K562 (cell line): ENCODE measurements around the gene FTO. TPM values are rescaled to one million over a fixed set of nuclear protein-coding genes. Genes with fewer than 3 reads are reported as not detected.
A peak's percentile ranks its signal among the peaks of the same experiment; 100 is the strongest.

Experiments used
- ATAC-seq: fragments of 200-7000 bp; cut with Tn5 transposase; 3 replicates; pipeline ENCODE4 v1.9.1; 2020; ENCODE audit warnings: moderate library complexity
- BruUV-seq: library from RNA; stranded (reverse); fragments of 400-500 nt; replicated peaks from 2 replicates; lab custom pipeline; 2021; lab: Mats Ljungman, UMichigan
- CTCF ChIA-PET: fragments of 300-600 bp; formaldehyde crosslinking; extraction: SDS; loops from one replicate; lab custom pipeline; 2021; ENCODE audit warnings: low intra/inter-chr PET ratio; lab: Yijun Ruan, JAX
- POLR2A ChIA-PET: fragments of 300-600, 350-650 bp; sonication (Branson Sonifier 250); formaldehyde crosslinking; extraction: SDS; loops from one replicate; lab custom pipeline; 2021; ENCODE audit warnings: antibody characterized with exemption, inconsistent platforms; lab: Yijun Ruan, JAX
- DNase-seq, 4 experiments: peaks; one replicate each; pipeline versions ENCODE4 v3.0.0 to v3.0.0-alpha.2; 2011 to 2018; ENCODE audit warnings: low spot score in 3 of 4, mixed read lengths in 3 of 4; ENCODE audit errors: extremely low read depth in 1 of 4
- FAIRE-seq: peaks from 2 replicates; lab custom pipeline; 2011; peaks lifted over from hg19 to GRCh38; lab: Jason Lieb, UNC
- H2AFZ ChIP-seq: 2 replicates; pipeline ENCODE4 v1.6.0; 2011; ENCODE audit warnings: low read depth, low read length, control low read depth, inconsistent platforms
- H3K27ac ChIP-seq: fragments of 200-600 bp; 3 replicates; pipeline ENCODE4 v1.8.0; 2011; ENCODE audit warnings: low read depth, mild to moderate bottlenecking, control low read depth, inconsistent platforms, low read length, moderate library complexity, mixed read lengths; ENCODE audit errors: extremely low read depth
- H3K27me3 ChIP-seq, 2 experiments: fragments of 300-600 bp in 1 of 2; 2 replicates in 1 of 2; 3 replicates in 1 of 2; pipeline versions ENCODE4 v1.6.0 to v1.8.0; 2011; ENCODE audit warnings: inconsistent platforms in 2 of 2, low read length in 2 of 2, mild to moderate bottlenecking in 1 of 2, mixed read lengths in 1 of 2, moderate library complexity in 1 of 2; ENCODE audit not compliant: control insufficient read depth in 2 of 2, insufficient read depth in 2 of 2
- H3K36me3 ChIP-seq: fragments of 300-600 bp; 3 replicates; pipeline ENCODE4 v1.8.0; 2011; ENCODE audit warnings: mild to moderate bottlenecking, low read length, inconsistent platforms; ENCODE audit not compliant: control insufficient read depth, insufficient read depth
- H3K4me1 ChIP-seq, 2 experiments: fragments of 200-600 bp in 1 of 2; replicated peaks in 1 of 2; 2 replicates in 1 of 2; 3 replicates in 1 of 2; pipeline versions ENCODE4 v1.5.1 to v1.8.0; 2011; ENCODE audit warnings: inconsistent platforms in 2 of 2, low read length in 2 of 2, mild to moderate bottlenecking in 1 of 2, mixed read lengths in 1 of 2, moderate library complexity in 1 of 2; ENCODE audit not compliant: control insufficient read depth in 2 of 2, insufficient read depth in 2 of 2
- H3K4me2 ChIP-seq: 2 replicates; pipeline ENCODE4 v1.6.1; 2011; ENCODE audit warnings: low read length, control low read depth, inconsistent platforms, mixed read lengths; ENCODE audit not compliant: insufficient read depth
- H3K4me3 ChIP-seq: fragments of 200-600 bp; sonication (generic), shearing (Covaris generic); 2 replicates; pipeline ENCODE4 v1.5.1; 2016; ENCODE audit warnings: control low read depth, inconsistent platforms
- H3K79me2 ChIP-seq: fragments of 200-600 bp; 3 replicates; pipeline ENCODE4 v1.8.0; 2011; ENCODE audit warnings: low read length, inconsistent platforms; ENCODE audit not compliant: control insufficient read depth, insufficient read depth
- H3K9ac ChIP-seq, 2 experiments: 2 replicates each; pipeline versions ENCODE4 v1.6.0 to v1.6.1; 2011; ENCODE audit warnings: low read depth in 2 of 2, low read length in 2 of 2, control low read depth in 1 of 2, inconsistent platforms in 1 of 2, mild to moderate bottlenecking in 1 of 2, mixed read lengths in 1 of 2; ENCODE audit not compliant: insufficient read depth in 1 of 2
- H3K9me1 ChIP-seq: one replicate; pipeline ENCODE4 v1.6.0; 2011; ENCODE audit warnings: inconsistent platforms, mild to moderate bottlenecking, low read length, moderate library complexity; ENCODE audit not compliant: control insufficient read depth, insufficient read depth
- H3K9me3 ChIP-seq: replicated peaks from 2 replicates; pipeline ENCODE4 v1.5.1; 2011; ENCODE audit warnings: low read depth, low read length, inconsistent platforms; ENCODE audit not compliant: control insufficient read depth, insufficient read depth
- H4K20me1 ChIP-seq: replicated peaks from 2 replicates; pipeline ENCODE4 v1.6.1; 2011; ENCODE audit warnings: low read length, inconsistent platforms, mixed read lengths; ENCODE audit not compliant: control insufficient read depth, insufficient read depth
- AFF1 ChIP-seq, 2 experiments: fragments of 450-650 bp; IDR thresholded peaks; 2 replicates each; pipeline ENCODE4 v1.6.1; 2018; ENCODE audit warnings: mild to moderate bottlenecking in 2 of 2, low read depth in 1 of 2; ENCODE audit not compliant: partially characterized antibody in 2 of 2
- ELK1 ChIP-seq: sonication (generic); formaldehyde crosslinking; IDR thresholded peaks from 2 replicates; pipeline ENCODE4 v1.8.1; 2022; ENCODE audit warnings: missing genetic modification reagents
- TSC22D4 ChIP-seq: fragments of 450-650 bp; IDR thresholded peaks from 2 replicates; pipeline ENCODE4 v1.6.1; 2016; ENCODE audit warnings: missing genetic modification characterization, missing biosample characterization, control low read depth
- YY1 ChIP-seq, 3 experiments: IDR thresholded peaks; 2 replicates each; pipeline ENCODE4 v1.6.1; 2011; ENCODE audit warnings: low read length in 2 of 3, mild to moderate bottlenecking in 2 of 3, moderate library complexity in 2 of 3, borderline replicate concordance in 1 of 3, control low read depth in 1 of 3, low read depth in 1 of 3; ENCODE audit not compliant: insufficient read depth in 3 of 3, insufficient replicate concordance in 2 of 3, control insufficient read depth in 1 of 3, insufficient read length in 1 of 3; ENCODE audit errors: extremely low read depth in 1 of 3
- ZNF311 ChIP-seq: fragments of 250-450 bp; sonication (Bioruptor Pico); IDR thresholded peaks from 2 replicates; pipeline ENCODE4 v1.4.0; 2020; ENCODE audit warnings: mild to moderate bottlenecking, moderate library complexity
- ZNF512 ChIP-seq: IDR thresholded peaks from 2 replicates; pipeline ENCODE4 v1.6.1; 2016; ENCODE audit warnings: missing genetic modification characterization, missing compliant biosample characterization
- WGBS: fragments of 100-300 bp; shearing (Covaris generic); methylation state at CpG from one replicate; pipeline ENCODE4 v1.1.6; 2016; ENCODE audit warnings: low coverage, mixed read lengths; ENCODE audit not compliant: insufficient coverage; ENCODE audit errors: missing lambda C conversion rate; 5-methylcytosine and 5-hydroxymethylcytosine counted together
- in situ Hi-C: fragments of 300-500 bp; cut with MboI; formaldehyde crosslinking; loops from 4 replicates; pipeline ENCODE4 v1.15.0; 2018; ENCODE audit warnings: inconsistent platforms, mixed read lengths
- intact Hi-C: fragments of 100-400 bp; cut with micrococcal nuclease; formaldehyde crosslinking; loops from 2 replicates; pipeline ENCODE4 v1.14.2; 2022
- polyA plus RNA-seq, 8 experiments: library from polyadenylated mRNA; depleted of rRNA in 4 of 8; stranded (reverse) in 5 of 8; unstranded in 3 of 8; fragments of >200 nt; fragmentation: Nextera tagmentation in 2 of 8; fragmentation: Illumina TruSeq in 1 of 8; extraction: Ambion mirVana in 2 of 8; extraction: Trizol in 1 of 8; gene quantifications; 2 replicates each; pipeline versions ENCODE4 v1.2.1 to v1.2.3, GENCODE V29; 2011 to 2014; ENCODE audit warnings: inconsistent platforms in 1 of 8, missing spikeins in 1 of 8
- total RNA-seq, 7 experiments: library from RNA; depleted of rRNA in 6 of 7; stranded (reverse); fragments of >200 nt in 6 of 7; fragmentation: Illumina TruSeq in 2 of 7; extraction: Trizol in 2 of 7; gene quantifications; 2 replicates each; pipeline versions ENCODE4 v1.2.1 to v1.2.3, GENCODE V29; 2011 to 2021; ENCODE audit warnings: low replicate concordance in 1 of 7
- TF ChIP-seq, protein P1 (sequence below): fragments of 250-450 bp; sonication (Bioruptor Pico); IDR thresholded peaks from 2 replicates; pipeline ENCODE4 v1.4.0; 2020; ENCODE audit warnings: borderline replicate concordance

The FTO gene
- total and polyA plus RNA-seq, 9 of the 15 experiments (the other 6 are each of a cell fraction or from before 2014, with no cell fraction given) = 11.3 to 27.7 (median 25.5) TPM

DNA sequence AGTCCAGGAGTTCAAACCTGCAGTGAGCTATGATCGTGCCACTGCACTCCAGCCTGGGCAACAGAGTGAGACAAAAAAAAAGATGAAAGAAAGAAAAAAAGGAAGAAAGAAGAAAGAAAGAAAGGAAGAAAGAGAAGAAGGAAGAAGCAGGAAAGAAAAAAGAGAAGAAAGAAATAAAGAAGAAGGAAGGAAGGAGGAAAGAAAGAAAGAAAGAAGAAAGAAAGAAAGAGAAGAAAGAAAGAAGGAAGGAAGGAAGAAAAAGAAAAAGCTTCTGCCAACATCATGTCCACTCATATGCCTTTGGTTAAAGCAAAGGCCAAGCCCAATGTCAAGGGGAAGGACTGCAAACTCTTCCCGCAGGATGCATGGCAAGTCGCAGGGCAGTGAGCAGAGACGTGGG, 439.5 kb downstream of the FTO start:
- no peak for FAIRE-seq
- no peaks in the 10 kb centered on the region for H3K79me2 ChIP-seq
- no peak for DNase-seq
- H3K27me3 ChIP-seq = peaks cover 5 to 35% of the 10 kb centered on the region in 2 experiments; a peak in 4 of 5 replicates
- WGBS = 0% methylated on average over 4 of the region's 4 CpGs
- H3K9me3 ChIP-seq = no peaks in the 10 kb centered on the region
- no peaks in the 10 kb centered on the region for H3K9me1 ChIP-seq
- H3K27ac ChIP-seq = no peak overlapping the region
- in situ Hi-C loops = no loop called here
- no peak for TF ChIP-seq ELK1 (CRISPR knock-in tag)
- TF ChIP-seq ZNF512 (tag) = peak; percentile 79
- TF ChIP-seq ZNF311 = no peak
- TF ChIP-seq YY1 (IDR thresholded peaks at IDR 0.05; ENCODE audit: borderline replicate concordance in 1 of 3, control insufficient read depth in 1 of 3, extremely low read depth in 1 of 3, insufficient read depth in 3 of 3, insufficient read length in 1 of 3, insufficient replicate concordance in 2 of 3, low read depth in 1 of 3, low read length in 2 of 3) = no peak
- TF ChIP-seq, protein P1, sequence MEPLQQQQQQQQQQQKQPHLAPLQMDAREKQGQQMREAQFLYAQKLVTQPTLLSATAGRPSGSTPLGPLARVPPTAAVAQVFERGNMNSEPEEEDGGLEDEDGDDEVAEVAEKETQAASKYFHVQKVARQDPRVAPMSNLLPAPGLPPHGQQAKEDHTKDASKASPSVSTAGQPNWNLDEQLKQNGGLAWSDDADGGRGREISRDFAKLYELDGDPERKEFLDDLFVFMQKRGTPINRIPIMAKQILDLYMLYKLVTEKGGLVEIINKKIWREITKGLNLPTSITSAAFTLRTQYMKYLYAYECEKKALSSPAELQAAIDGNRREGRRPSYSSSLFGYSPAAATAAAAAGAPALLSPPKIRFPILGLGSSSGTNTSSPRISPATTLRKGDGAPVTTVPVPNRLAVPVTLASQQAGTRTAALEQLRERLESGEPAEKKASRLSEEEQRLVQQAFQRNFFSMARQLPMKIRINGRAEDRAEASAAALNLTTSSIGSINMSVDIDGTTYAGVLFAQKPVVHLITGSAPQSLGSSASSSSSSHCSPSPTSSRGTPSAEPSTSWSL (CRISPR knock-in tag) = no peak
- TF ChIP-seq TSC22D4 = no peak
- TF ChIP-seq AFF1 (IDR thresholded peaks at IDR 0.05; ENCODE audit: low read depth in 1 of 2, partially characterized antibody in 2 of 2) = no peak
- H3K4me3 ChIP-seq = no peak overlapping the region
- H4K20me1 ChIP-seq = no peaks in the 10 kb centered on the region
- H3K4me2 ChIP-seq = no peak overlapping the region
- H3K4me1 ChIP-seq = no peaks in the 10 kb centered on the region
- ChIA-PET POLR2A (interaction anchor here (0.7 kb wide), 1 partner anchor 498 kb away, joined by 3 read pairs; no protein-coding TSS in a partner anchor), CTCF (no interaction called here)
- intact Hi-C loops = no loop called here
- no TSS peak for BruUV-seq
- no peak for ATAC-seq
- no peak overlapping the region for H3K9ac ChIP-seq
- H2AFZ ChIP-seq = no peak overlapping the region
- H3K36me3 ChIP-seq = no peaks in the 10 kb centered on the region
